CD14-positive monocyte (primary cell): ENCODE results near the gene APMAP. TPM values are rescaled to one million over a fixed set of nuclear protein-coding genes. Genes with fewer than 3 reads are reported as not detected.

ENCODE experiments used
- DNase-seq, 3 donors: peaks; one replicate each; pipeline ENCODE4 v3.0.0-alpha.2; 2011 to 2022
- H2AFZ ChIP-seq: 2 replicates; pipeline ENCODE4 v1.6.0; 2012; ENCODE audit warnings: mild to moderate bottlenecking, low read depth, low read length, inconsistent platforms; ENCODE audit not compliant: insufficient read depth, poor library complexity, severe bottlenecking
- H3K27ac ChIP-seq, 2 donors: 1 replicate in 1 of 2; 2 replicates in 1 of 2; pipeline ENCODE4 v1.5.1; 2012 to 2013; ENCODE audit warnings: low read length in 2 of 2, control low read depth in 1 of 2, inconsistent platforms in 1 of 2, low read depth in 1 of 2, mild to moderate bottlenecking in 1 of 2
- H3K27me3 ChIP-seq, 2 donors: one replicate each; pipeline versions ENCODE4 v1.6.0 to v1.6.1; 2011 to 2013; ENCODE audit warnings: low read length in 2 of 2; ENCODE audit not compliant: control insufficient read depth in 2 of 2, insufficient read depth in 2 of 2
- H3K36me3 ChIP-seq, 2 donors: replicated peaks in 1 of 2; 1 replicate in 1 of 2; 2 replicates in 1 of 2; pipeline versions ENCODE4 v1.5.1 to v1.6.1; 2012 to 2013; ENCODE audit warnings: low read length in 2 of 2, control low read depth in 1 of 2, inconsistent platforms in 1 of 2, mild to moderate bottlenecking in 1 of 2; ENCODE audit not compliant: insufficient read depth in 2 of 2, control insufficient read depth in 1 of 2
- H3K4me1 ChIP-seq, 2 donors: 1 replicate in 1 of 2; 2 replicates in 1 of 2; pipeline versions ENCODE4 v1.5.1 to v1.6.1; 2012 to 2013; ENCODE audit warnings: low read length in 2 of 2, control low read depth in 1 of 2, inconsistent platforms in 1 of 2, mild to moderate bottlenecking in 1 of 2, moderate library complexity in 1 of 2; ENCODE audit not compliant: insufficient read depth in 2 of 2, control insufficient read depth in 1 of 2
- H3K4me2 ChIP-seq: replicated peaks from 2 replicates; pipeline ENCODE3; 2012; ENCODE audit warnings: low read length, moderate library complexity, mild to moderate bottlenecking; ENCODE audit not compliant: poor library complexity, severe bottlenecking; ENCODE audit errors: extremely low read depth
- H3K4me3 ChIP-seq, 3 experiments: fragments of 200-600 bp in 1 of 3; sonication (generic) in 1 of 3; replicated peaks in 1 of 3; 1 replicate in 2 of 3; 2 replicates in 1 of 3; pipeline ENCODE4 v1.5.1; 2011 to 2013; ENCODE audit warnings: low read length in 3 of 3, mild to moderate bottlenecking in 3 of 3, control low read depth in 2 of 3, low read depth in 2 of 3, inconsistent platforms in 1 of 3, moderate library complexity in 1 of 3
- H3K79me2 ChIP-seq: 2 replicates; pipeline ENCODE4 v1.6.0; 2012; ENCODE audit warnings: mild to moderate bottlenecking, control low read depth, inconsistent platforms, low read length, moderate library complexity; ENCODE audit not compliant: insufficient read depth
- H3K9ac ChIP-seq: 2 replicates; pipeline ENCODE4 v1.6.0; 2017; ENCODE audit warnings: low read length, mild to moderate bottlenecking; ENCODE audit not compliant: insufficient read depth, poor library complexity, severe bottlenecking
- H3K9me3 ChIP-seq, 2 donors: replicated peaks in 1 of 2; 1 replicate in 1 of 2; 2 replicates in 1 of 2; pipeline versions ENCODE4 v1.5.1 to v1.6.1; 2012 to 2013; ENCODE audit warnings: low read length in 2 of 2, control low read depth in 1 of 2; ENCODE audit not compliant: control insufficient read depth in 1 of 2, insufficient read depth in 1 of 2
- H4K20me1 ChIP-seq: 2 replicates; pipeline ENCODE4 v1.6.0; 2012; ENCODE audit warnings: mild to moderate bottlenecking, low read length, control low read depth, moderate library complexity; ENCODE audit not compliant: insufficient read depth
- H3K27ac Mint-ChIP-seq, 7 donors: one replicate each; pipeline ENCODE4 v1.8.0; 2020; ENCODE audit warnings: mild to moderate bottlenecking in 7 of 7, mixed read lengths in 7 of 7, moderate library complexity in 6 of 7, inconsistent platforms in 2 of 7
- H3K27me3 Mint-ChIP-seq, 3 donors: one replicate each; pipeline ENCODE4 v1.8.0; 2021 to 2022; ENCODE audit warnings: low read depth in 3 of 3, mild to moderate bottlenecking in 3 of 3, mixed read lengths in 3 of 3, moderate library complexity in 3 of 3, inconsistent platforms in 1 of 3
- H3K36me3 Mint-ChIP-seq, 2 donors: one replicate each; pipeline ENCODE4 v1.8.0; 2020; ENCODE audit warnings: mixed read lengths in 2 of 2, inconsistent platforms in 1 of 2, mild to moderate bottlenecking in 1 of 2
- H3K4me1 Mint-ChIP-seq: one replicate; pipeline ENCODE4 v1.8.0; 2020; ENCODE audit warnings: mild to moderate bottlenecking, mixed read lengths
- H3K4me3 Mint-ChIP-seq, 2 donors: one replicate each; pipeline ENCODE4 v1.8.0; 2020; ENCODE audit warnings: mild to moderate bottlenecking in 2 of 2, mixed read lengths in 2 of 2, moderate library complexity in 1 of 2
- H3K9me3 Mint-ChIP-seq, 7 donors: one replicate each; pipeline ENCODE4 v1.8.0; 2020 to 2022; ENCODE audit warnings: mixed read lengths in 7 of 7, mild to moderate bottlenecking in 6 of 7, moderate library complexity in 6 of 7, inconsistent platforms in 2 of 7
- CTCF ChIP-seq: fragments of 200-600 bp; IDR thresholded peaks from one replicate; pipeline ENCODE4 v1.8.0; 2022; ENCODE audit warnings: antibody characterized with exemption, mild to moderate bottlenecking
- WGBS: methylation state at CpG from one replicate; pipeline ENCODE4 v1.1.5; 2013; ENCODE audit warnings: missing lambda C conversion rate; ENCODE audit not compliant: insufficient coverage; 5-methylcytosine and 5-hydroxymethylcytosine counted together
- intact Hi-C, 2 donors: fragments of 100-400 bp; cut with micrococcal nuclease; formaldehyde crosslinking; loops; one replicate each; pipeline versions ENCODE4 v1.15.0 to v1.15.1; 2023
- polyA plus RNA-seq, 3 donors: library from polyadenylated mRNA; depleted of rRNA in 1 of 3; unstranded in 2 of 3; stranded (reverse) in 1 of 3; fragments of 300-500 nt in 2 of 3; fragments of >200 nt in 1 of 3; fragmentation: Illumina TruSeq in 2 of 3; gene quantifications; 1 replicate in 2 of 3; 2 replicates in 1 of 3; pipeline ENCODE4 v1.2.3, GENCODE V29; 2012 to 2021

The APMAP gene
- polyA plus RNA-seq, 3 donors, result 26.9 to 74.0 (median 73.2) TPM

GRCh38 chr20:24962510-24962909 lies 30.0 kb downstream of the APMAP start:
- H3K79me2 ChIP-seq, result no peaks in the 10 kb centered on the region
- Mint-ChIP-seq H3K36me3 (peaks cover 90 to 94% of the 10 kb centered on the region in 2 donors), H3K9me3 (no peaks in the 10 kb centered on the region), H3K4me3 (no peak overlapping the region), H3K27ac (peak overlapping the region in 1 of 7 donors; percentile 12), H3K4me1 (no peaks in the 10 kb centered on the region), H3K27me3 (peaks cover 0 to 6% (median 1%) of the 10 kb centered on the region in 3 donors)
- H3K27ac ChIP-seq, result no peak overlapping the region
- DNase-seq, result no peak
- H3K36me3 ChIP-seq, result peaks cover 90 to 100% of the 10 kb centered on the region in 2 donors
- H3K4me1 ChIP-seq, result no peaks in the 10 kb centered on the region
- no peaks in the 10 kb centered on the region for H3K9me3 ChIP-seq
- 100% methylated on average over 1 of the region's 6 CpGs for WGBS
- H3K4me3 ChIP-seq, result no peak overlapping the region
- H4K20me1 ChIP-seq, result no peaks in the 10 kb centered on the region
- H3K4me2 ChIP-seq, result no peak overlapping the region
- no peak for TF ChIP-seq CTCF
- no peak overlapping the region for H2AFZ ChIP-seq
- H3K27me3 ChIP-seq, result no peaks in the 10 kb centered on the region
- no peak overlapping the region for H3K9ac ChIP-seq
- intact Hi-C loops, result no loop called here

- no peak overlapping the region for H3K4me2 ChIP-seq
- H3K9ac ChIP-seq, result no peak overlapping the region
- no peaks in the 10 kb centered on the region for H3K4me1 Mint-ChIP-seq
- peaks cover 87 to 94% of the 10 kb centered on the region in 2 donors for H3K36me3 Mint-ChIP-seq
- no peak for DNase-seq
- no peaks in the 10 kb centered on the region for H3K4me1 ChIP-seq
- no peaks in the 10 kb centered on the region for H4K20me1 ChIP-seq
- no peak overlapping the region for H3K4me3 Mint-ChIP-seq
- no peaks in the 10 kb centered on the region for H3K9me3 ChIP-seq
- 88% methylated on average over 1 of the region's 2 CpGs for WGBS
- H3K4me3 ChIP-seq, result no peak overlapping the region
- H3K36me3 ChIP-seq, result peaks cover 89 to 100% of the 10 kb centered on the region in 2 donors
- H3K9me3 Mint-ChIP-seq, result no peaks in the 10 kb centered on the region
- TF ChIP-seq CTCF, result no peak
- H3K27me3 ChIP-seq, result no peaks in the 10 kb centered on the region
- no peak overlapping the region for H2AFZ ChIP-seq
- intact Hi-C loops, result no loop called here
- no peak overlapping the region for H3K27ac ChIP-seq
- H3K79me2 ChIP-seq, result no peaks in the 10 kb centered on the region
- H3K27me3 Mint-ChIP-seq, result peaks cover 0 to 4% (median 1%) of the 10 kb centered on the region in 3 donors
- H3K27ac Mint-ChIP-seq, result peak overlapping the region in 4 of 7 donors; percentile 41 to 69 (median 63)
Measured at GRCh38 chr20:24962182-24962492, 30.4 kb downstream of the APMAP start.
